ENCODE results near the gene SLC26A2. TPM values are rescaled to one million over a fixed set of nuclear protein-coding genes. Genes with fewer than 3 reads are reported as not detected.

SLC26A2 gene
- total RNA-seq, 5 donors from 2014 or later (not counting 1 experiment from before 2014, with no cell fraction given): 5.2 to 11.0 (median 10.0) TPM

DNA sequence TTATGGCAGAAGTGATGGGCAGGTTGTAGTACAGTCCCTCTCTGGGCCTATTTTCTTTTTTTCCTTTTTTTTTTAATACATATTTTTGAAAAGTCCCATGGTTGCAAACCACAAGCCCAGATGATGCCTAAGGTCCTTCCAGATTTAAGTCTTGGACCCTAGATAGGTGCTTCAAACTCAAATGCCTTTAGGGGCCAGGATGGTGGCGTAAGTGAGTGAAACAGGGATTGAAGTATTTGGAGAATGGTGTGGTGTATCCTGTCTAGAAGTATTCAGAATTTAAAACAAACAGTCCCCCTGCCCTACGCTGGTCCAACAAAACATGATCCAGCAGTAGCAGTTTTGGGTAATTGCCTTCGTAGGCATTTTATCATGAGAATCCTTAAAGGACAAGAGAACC lies 37.7 kb downstream of the SLC26A2 start:
- ChIA-PET CTCF (no interaction called here), POLR2A (interaction anchor here in 1 of 2 donors (1.0 kb wide), 1 partner anchor 1254 kb away, joined by 3 read pairs; no protein-coding TSS in a partner anchor)
- Histone ChIP-seq H3K4me1 (ENCODE audit: control insufficient read depth in 1 of 2, extremely low read depth in 1 of 2, insufficient read depth in 2 of 2, low read length in 2 of 2) (peaks cover 7 to 26% of the 10 kb centered on the region in 2 experiments), H3K36me3 (ENCODE audit: control insufficient read depth in 2 of 2, extremely low read depth in 1 of 2, insufficient read depth in 1 of 2, low read length in 1 of 2) (peaks cover 0 to 5% of the 10 kb centered on the region in 2 donors), H3K27ac (ENCODE audit: low read length) (no peak overlapping the region), H3K27me3 (replicated peaks in 1 of 2; ENCODE audit: control insufficient read depth in 2 of 2, extremely low read depth in 1 of 2, insufficient read depth in 2 of 2, low read length in 1 of 2) (no peaks in the 10 kb centered on the region), H3K9me3 (no peaks in the 10 kb centered on the region), H3K4me3 (ENCODE audit: control insufficient read depth in 1 of 2, extremely low read depth in 1 of 2, low read length in 1 of 2) (no peak overlapping the region)
- Mint-ChIP-seq H3K36me3 (peaks cover 11% of the 10 kb centered on the region), H3K27me3 (no peaks in the 10 kb centered on the region), H3K4me3 (peak overlapping the region in 1 of 3 donors; percentile 87), H3K27ac (no peak overlapping the region), H3K9me3 (no peaks in the 10 kb centered on the region), H3K4me1 (peaks cover 32 to 39% (median 32%) of the 10 kb centered on the region in 3 donors)
- 100% methylated on average over 1 of the region's 3 CpGs for WGBS (ENCODE audit: insufficient coverage)
- ATAC-seq (replicated peaks in 1 of 4) (no peak), DNase-seq (no peak)

- ATAC-seq (replicated peaks in 1 of 4) (no peak), DNase-seq (no peak)
- peak overlapping the region; percentile 87 to 89 (median 87) for H3K4me3 Mint-ChIP-seq
- no peak overlapping the region for H3K4me3 ChIP-seq (ENCODE audit: control insufficient read depth in 1 of 2, extremely low read depth in 1 of 2, low read length in 1 of 2)
- H3K27ac Mint-ChIP-seq: peak overlapping the region; percentile 88 to 93
- H3K4me1 ChIP-seq (ENCODE audit: control insufficient read depth in 1 of 2, extremely low read depth in 1 of 2, insufficient read depth in 2 of 2, low read length in 2 of 2): peaks cover 7 to 28% of the 10 kb centered on the region in 2 experiments
- 94% methylated on average over 2 of the region's 3 CpGs for WGBS (ENCODE audit: insufficient coverage)
- H3K27me3 ChIP-seq (replicated peaks in 1 of 2; ENCODE audit: control insufficient read depth in 2 of 2, extremely low read depth in 1 of 2, insufficient read depth in 2 of 2, low read length in 1 of 2): no peaks in the 10 kb centered on the region
- no peaks in the 10 kb centered on the region for H3K9me3 ChIP-seq
- H3K9me3 Mint-ChIP-seq: no peaks in the 10 kb centered on the region
- H3K27ac ChIP-seq (ENCODE audit: low read length): peak overlapping the region; percentile 75
- no peaks in the 10 kb centered on the region for H3K27me3 Mint-ChIP-seq
- ChIA-PET CTCF (interaction anchor here in 1 of 2 donors (1.4 to 2.5 kb wide), 3 partner anchors 10 to 40 kb away, joined by 3 to 13 read pairs (median 4); partner anchors contain the start of gene SLC26A2), POLR2A (interaction anchor here (0.7 to 1.5 kb wide), 3 partner anchors 38 to 1253 kb away, joined by 3 read pairs; no protein-coding TSS in a partner anchor)
- H3K36me3 Mint-ChIP-seq: peaks cover 16% of the 10 kb centered on the region
- peaks cover 0 to 8% of the 10 kb centered on the region in 2 donors for H3K36me3 ChIP-seq (ENCODE audit: control insufficient read depth in 2 of 2, extremely low read depth in 1 of 2, insufficient read depth in 1 of 2, low read length in 1 of 2)
- H3K4me1 Mint-ChIP-seq: peaks cover 40 to 48% (median 40%) of the 10 kb centered on the region in 3 donors
Measured at GRCh38 chr5:149999359-149999758, 38.8 kb downstream of the SLC26A2 start.

- Mint-ChIP-seq H3K4me1 (peaks cover 45 to 53% (median 45%) of the 10 kb centered on the region in 3 donors), H3K9me3 (no peaks in the 10 kb centered on the region), H3K36me3 (peaks cover 20% of the 10 kb centered on the region), H3K27ac (peak overlapping the region; percentile 88 to 93), H3K27me3 (no peaks in the 10 kb centered on the region), H3K4me3 (peak overlapping the region; percentile 87 to 89 (median 87))
- peaks cover 0 to 12% of the 10 kb centered on the region in 2 donors for H3K36me3 ChIP-seq (ENCODE audit: control insufficient read depth in 2 of 2, extremely low read depth in 1 of 2, insufficient read depth in 1 of 2, low read length in 1 of 2)
- peak overlapping the region; percentile 75 for H3K27ac ChIP-seq (ENCODE audit: low read length)
- ChIA-PET POLR2A (interaction anchor here in 1 of 2 donors (0.7 to 1.5 kb wide), 2 partner anchors 38 to 458 kb away, joined by 3 read pairs; no protein-coding TSS in a partner anchor), CTCF (interaction anchor here in 1 of 2 donors (1.4 to 2.5 kb wide), 3 partner anchors 9 to 41 kb away, joined by 3 to 13 read pairs (median 4); partner anchors contain the start of gene SLC26A2)
- whole genome bisulfite sequencing (ENCODE audit: insufficient coverage): 44% methylated on average over 1 of the region's 7 CpGs
- no peaks in the 10 kb centered on the region for H3K27me3 ChIP-seq (replicated peaks in 1 of 2; ENCODE audit: control insufficient read depth in 2 of 2, extremely low read depth in 1 of 2, insufficient read depth in 2 of 2, low read length in 1 of 2)
- peak overlapping the region; percentile 55 to 87 for H3K4me3 ChIP-seq (ENCODE audit: control insufficient read depth in 1 of 2, extremely low read depth in 1 of 2, low read length in 1 of 2)
- peaks cover 7 to 28% of the 10 kb centered on the region in 2 experiments for H3K4me1 ChIP-seq (ENCODE audit: control insufficient read depth in 1 of 2, extremely low read depth in 1 of 2, insufficient read depth in 2 of 2, low read length in 2 of 2)
- no peak for ATAC-seq (replicated peaks in 1 of 4)
- no peaks in the 10 kb centered on the region for H3K9me3 ChIP-seq
- no peak for DNase-seq
Measured at GRCh38 chr5:149999866-150000255, 39.3 kb downstream of the SLC26A2 start.

DNA sequence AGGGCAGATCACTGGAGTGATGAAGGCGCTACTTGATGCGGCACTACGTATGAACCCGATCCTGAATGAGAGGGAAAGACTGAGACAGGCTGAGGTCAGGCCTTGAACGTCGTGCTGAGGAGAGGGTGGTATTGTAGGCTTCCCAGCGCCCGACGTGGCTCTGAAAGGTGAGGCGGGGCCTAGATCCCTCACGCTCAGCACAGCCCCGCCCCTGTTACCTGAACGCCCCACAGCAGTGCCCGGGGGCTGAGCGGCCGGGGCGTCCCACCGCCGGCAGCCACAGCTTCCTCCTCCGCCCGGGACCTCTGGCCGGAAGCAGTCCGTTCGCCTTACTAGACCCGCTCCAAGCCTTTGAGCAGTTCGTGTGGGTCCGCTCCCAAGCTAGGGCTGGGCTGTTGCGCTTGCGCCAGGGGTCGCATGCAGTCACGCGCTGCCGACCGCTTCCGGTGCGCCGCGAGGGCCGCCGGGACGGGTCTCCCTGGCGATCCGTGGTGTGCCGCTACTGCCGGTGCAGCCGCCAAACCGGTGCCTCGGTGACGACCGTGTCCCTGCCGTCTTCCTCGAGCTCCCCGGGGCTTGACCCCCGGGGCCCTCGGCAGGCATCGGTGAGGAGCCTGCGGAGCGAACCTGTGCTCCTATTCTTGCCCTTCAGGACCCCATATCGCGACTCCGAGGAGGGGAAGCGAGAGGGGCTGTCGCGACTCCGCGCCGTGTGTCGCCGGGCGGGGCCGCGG lies 39.9 kb downstream of the SLC26A2 start, which contains the start of the genes HMGXB3 and TIGD6:
Gene HMGXB3 (plus strand): TSS at position 484 of the 734 bp plus-strand sequence. CDS start 4,114 bp downstream, outside the sequence.
Gene TIGD6 (minus strand): TSS at position 399 of the 734 bp plus-strand sequence. CDS start 4,306 bp downstream, outside the sequence.
- H3K4me3 ChIP-seq (ENCODE audit: control insufficient read depth in 1 of 2, extremely low read depth in 1 of 2, low read length in 1 of 2): peak within 1 kb of the TSS; percentile 55 to 87
- peaks cover 21% of the 10 kb centered on the region for H3K36me3 Mint-ChIP-seq
- H3K4me1 ChIP-seq (ENCODE audit: control insufficient read depth in 1 of 2, extremely low read depth in 1 of 2, insufficient read depth in 2 of 2, low read length in 2 of 2): peaks cover 7 to 28% of the 10 kb centered on the region in 2 experiments
- no peaks in the 10 kb centered on the region for H3K27me3 Mint-ChIP-seq
- H3K9me3 Mint-ChIP-seq: no peaks in the 10 kb centered on the region
- ATAC-seq (replicated peaks in 1 of 4) (peak; percentile 78 to 86 (median 81)), DNase-seq (peak; percentile 59 to 88 (median 70))
- H3K9me3 ChIP-seq: no peaks in the 10 kb centered on the region
- H3K4me1 Mint-ChIP-seq: peaks cover 46 to 55% (median 46%) of the 10 kb centered on the region in 3 donors
- WGBS (ENCODE audit: insufficient coverage): under 1% methylated on average over 69 of the region's 72 CpGs
- ChIA-PET POLR2A (interaction anchor here in 1 of 2 donors (1.5 kb wide), 1 partner anchor 39 kb away, joined by 3 read pairs; no protein-coding TSS in a partner anchor), CTCF (interaction anchor here in 1 of 2 donors (1.4 to 2.5 kb wide), 3 partner anchors 9 to 41 kb away, joined by 3 to 13 read pairs (median 4); partner anchors contain the start of gene SLC26A2)
- peak within 1 kb of the TSS; percentile 87 to 89 (median 87) for H3K4me3 Mint-ChIP-seq
- H3K27ac Mint-ChIP-seq: peak within 1 kb of the TSS; percentile 90 to 93
- peak within 1 kb of the TSS; percentile 75 for H3K27ac ChIP-seq (ENCODE audit: low read length)
- peaks cover 0 to 16% of the 10 kb centered on the region in 2 donors for H3K36me3 ChIP-seq (ENCODE audit: control insufficient read depth in 2 of 2, extremely low read depth in 1 of 2, insufficient read depth in 1 of 2, low read length in 1 of 2)
- no peaks in the 10 kb centered on the region for H3K27me3 ChIP-seq (replicated peaks in 1 of 2; ENCODE audit: control insufficient read depth in 2 of 2, extremely low read depth in 1 of 2, insufficient read depth in 2 of 2, low read length in 1 of 2)

DNA sequence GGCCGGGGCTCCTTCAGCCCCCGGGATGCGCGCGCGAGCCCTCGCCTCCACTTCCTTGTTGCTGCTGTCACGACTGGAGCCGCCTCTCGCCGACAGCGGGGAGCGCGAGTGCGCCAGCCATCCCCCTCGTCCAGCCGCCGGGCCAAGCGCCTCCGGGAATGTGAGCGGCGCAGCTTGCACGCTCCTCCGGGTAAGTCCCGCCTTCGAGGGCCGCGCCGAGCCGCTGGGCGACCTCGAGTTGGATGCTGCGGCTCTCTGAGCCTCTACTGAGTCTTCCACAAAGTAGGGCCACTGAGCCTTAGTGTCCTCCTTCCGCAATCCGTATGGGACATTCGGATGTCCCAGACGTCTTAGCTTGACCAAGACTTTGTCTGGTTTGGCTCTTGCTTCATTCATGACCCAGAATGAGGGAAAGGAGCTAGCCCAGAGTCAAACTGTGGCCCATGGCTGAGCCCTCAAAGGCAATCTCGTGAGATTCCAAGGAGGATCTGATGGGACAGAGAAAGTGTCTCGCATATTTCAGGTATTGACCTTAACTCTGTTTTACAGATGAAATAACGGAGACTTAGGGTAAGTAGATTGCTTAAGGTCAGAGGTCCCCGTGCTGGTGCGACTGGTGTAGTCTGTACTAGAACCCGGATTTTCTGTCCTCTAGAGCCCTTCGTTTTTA lies 40.6 kb downstream of the SLC26A2 start:
- Mint-ChIP-seq H3K4me3 (peak overlapping the region; percentile 87 to 89 (median 87)), H3K9me3 (no peaks in the 10 kb centered on the region), H3K27ac (peak overlapping the region; percentile 84 to 90), H3K36me3 (peaks cover 21% of the 10 kb centered on the region), H3K27me3 (no peaks in the 10 kb centered on the region), H3K4me1 (peaks cover 46 to 55% (median 50%) of the 10 kb centered on the region in 3 donors)
- Histone ChIP-seq H3K27me3 (replicated peaks in 1 of 2; ENCODE audit: control insufficient read depth in 2 of 2, extremely low read depth in 1 of 2, insufficient read depth in 2 of 2, low read length in 1 of 2) (no peaks in the 10 kb centered on the region), H3K4me3 (ENCODE audit: control insufficient read depth in 1 of 2, extremely low read depth in 1 of 2, low read length in 1 of 2) (peak overlapping the region; percentile 55 to 87), H3K4me1 (ENCODE audit: control insufficient read depth in 1 of 2, extremely low read depth in 1 of 2, insufficient read depth in 2 of 2, low read length in 2 of 2) (peaks cover 7 to 28% of the 10 kb centered on the region in 2 experiments), H3K27ac (ENCODE audit: low read length) (peak overlapping the region; percentile 75), H3K36me3 (ENCODE audit: control insufficient read depth in 2 of 2, extremely low read depth in 1 of 2, insufficient read depth in 1 of 2, low read length in 1 of 2) (peaks cover 0 to 17% of the 10 kb centered on the region in 2 donors), H3K9me3 (no peaks in the 10 kb centered on the region)
- peak; percentile 11 to 30 (median 25) for ATAC-seq (replicated peaks in 1 of 4)
- DNase-seq: peak in 32 of 35 experiments; percentile 5 to 60 (median 20)
- ChIA-PET POLR2A (no interaction called here), CTCF (interaction anchor here in 1 of 2 donors (0.6 to 2.5 kb wide), 2 partner anchors 40 to 41 kb away, joined by 3 to 13 read pairs; partner anchors contain the start of gene SLC26A2)
- under 1% methylated on average over 42 of the region's 44 CpGs for WGBS (ENCODE audit: insufficient coverage)
